Inflammatory macrophage treated with lipopolysaccharide for 4 hours (primary cell): ENCODE data around the gene FOXO3B.
A peak's percentile ranks its signal among the peaks of the same experiment; 100 is the strongest.
"Not testable (repeated sequence)": the region's sequence is repeated elsewhere in the genome, so short reads cannot be mapped to it uniquely, and the experiment has no call there.

Experiments used
- DNase-seq: peaks from one replicate; pipeline ENCODE4 v3.0.0-alpha.2; 2020

The FOXO3B gene

DNA sequence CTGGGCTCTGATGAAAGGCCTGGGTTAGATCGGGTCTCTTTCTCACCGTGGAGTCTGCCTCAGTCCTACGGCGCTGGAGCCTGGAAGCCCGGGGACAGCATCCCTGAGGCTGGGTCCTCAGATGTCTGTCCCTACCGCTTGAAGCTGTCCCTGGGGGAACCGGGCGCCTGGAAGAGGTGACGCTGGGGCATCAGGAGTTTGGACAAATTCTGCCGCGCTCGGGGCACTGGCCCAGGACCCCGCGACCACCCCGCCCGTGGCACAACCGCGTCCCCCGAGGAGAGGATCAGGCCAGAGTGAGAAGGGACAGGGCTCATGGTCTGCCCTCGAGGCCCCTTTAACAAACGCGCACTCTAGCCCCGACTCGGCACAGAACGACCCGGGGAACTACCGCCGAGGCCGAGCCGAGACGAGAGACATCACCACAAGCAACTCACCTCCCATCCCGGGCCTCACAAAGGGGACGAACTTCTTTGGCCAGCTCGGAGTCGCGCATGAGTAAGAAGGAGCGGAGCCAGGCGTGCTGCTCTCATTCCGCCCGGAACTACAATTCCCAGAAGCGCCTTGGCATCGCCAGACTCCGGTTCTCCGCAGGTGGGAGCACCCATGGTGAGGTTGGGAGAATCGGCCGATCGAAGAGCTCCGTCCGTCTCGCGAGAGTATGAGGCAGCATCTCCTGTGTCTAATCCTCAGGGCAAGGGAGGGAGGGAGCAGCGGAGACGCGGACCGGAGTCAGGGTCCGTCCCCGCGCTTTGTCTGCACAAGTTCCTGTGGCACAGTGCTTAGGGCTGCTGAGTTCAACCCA lies at the start of gene FOXO3B:
FOXO3B (minus strand) TSS at position 548 of the 805 bp plus-strand sequence. CDS start 663 bp downstream, outside the sequence.
- peak; percentile 65 for DNase-seq

DNA sequence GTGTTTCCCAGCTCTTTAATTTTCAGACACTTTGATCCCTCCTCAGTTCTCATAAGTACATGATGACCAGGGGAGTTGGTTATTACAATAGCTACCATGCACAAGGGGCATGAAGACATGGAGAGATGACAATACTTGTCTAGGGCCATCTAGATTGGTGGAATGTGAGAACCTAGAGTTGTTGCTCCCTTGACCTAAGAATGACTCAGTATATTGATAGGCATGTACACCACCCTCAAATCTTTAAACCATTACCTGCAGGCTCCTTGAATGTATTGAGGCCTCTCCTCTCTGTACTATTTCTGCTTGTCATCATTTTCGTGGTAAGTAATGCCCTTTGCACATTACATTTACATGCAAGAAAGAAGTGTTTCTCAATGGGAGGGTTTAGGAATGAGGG lies 41.4 kb upstream of the FOXO3B start:
- DNase-seq = not testable (repeated sequence)

DNA sequence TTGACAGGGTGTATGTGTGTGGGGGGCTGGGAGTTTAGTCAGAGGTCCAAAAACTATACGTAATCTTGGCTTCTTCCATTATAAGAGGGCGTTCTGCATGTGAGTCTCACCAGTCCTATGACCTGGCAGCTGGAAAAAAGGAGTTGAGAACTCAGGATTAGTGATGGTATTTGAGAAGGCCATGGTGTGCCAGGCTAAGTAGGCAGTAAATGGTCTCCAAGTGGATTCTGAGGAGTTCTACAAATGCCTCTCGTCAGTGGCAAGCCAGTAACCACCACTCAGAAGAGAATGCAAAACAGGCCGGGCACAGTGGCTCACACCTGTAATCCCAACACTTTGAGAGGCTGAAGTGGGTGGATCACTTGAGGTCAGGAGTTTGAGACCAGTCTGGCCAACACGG lies 40.5 kb upstream of the FOXO3B start:
- DNase-seq = not testable (repeated sequence)

DNA sequence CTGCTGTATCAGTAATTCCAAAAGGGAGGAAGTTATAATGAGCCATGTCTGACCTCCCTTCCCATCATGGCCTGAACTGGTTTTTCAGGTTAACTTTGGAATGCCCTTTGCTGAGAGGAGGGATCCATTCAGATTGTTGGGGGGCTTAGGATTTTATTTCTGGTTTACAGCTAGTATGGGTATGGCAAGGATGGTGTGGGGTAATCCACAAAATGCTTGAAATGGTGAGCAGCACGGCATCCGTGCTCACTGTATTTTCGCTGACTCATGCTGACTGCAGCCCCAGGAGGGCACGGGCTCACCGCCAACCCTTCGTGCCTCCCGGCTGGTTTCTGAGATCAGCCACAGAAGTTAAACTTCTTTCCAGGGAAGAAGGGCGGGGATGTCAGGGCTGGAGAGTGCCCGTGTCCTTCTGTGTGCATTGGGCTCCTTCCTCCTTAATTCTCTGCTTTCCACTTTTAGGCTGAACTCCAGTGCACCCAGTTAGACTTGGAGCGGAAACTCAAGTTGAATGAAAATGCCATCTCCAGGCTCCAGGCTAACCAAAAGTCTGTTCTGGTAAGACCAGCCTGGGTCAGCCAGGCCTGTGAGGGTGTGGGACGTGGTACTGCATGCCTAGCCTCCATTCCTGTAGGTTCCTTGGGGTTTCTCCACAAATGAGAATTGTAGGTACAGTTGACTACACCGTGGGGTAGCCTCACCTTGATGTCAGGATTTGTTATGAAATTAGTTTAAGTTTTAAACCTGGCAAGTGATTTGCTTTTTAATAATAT lies 39.8 kb upstream of the FOXO3B start:
- DNase-seq = not testable (repeated sequence)

DNA sequence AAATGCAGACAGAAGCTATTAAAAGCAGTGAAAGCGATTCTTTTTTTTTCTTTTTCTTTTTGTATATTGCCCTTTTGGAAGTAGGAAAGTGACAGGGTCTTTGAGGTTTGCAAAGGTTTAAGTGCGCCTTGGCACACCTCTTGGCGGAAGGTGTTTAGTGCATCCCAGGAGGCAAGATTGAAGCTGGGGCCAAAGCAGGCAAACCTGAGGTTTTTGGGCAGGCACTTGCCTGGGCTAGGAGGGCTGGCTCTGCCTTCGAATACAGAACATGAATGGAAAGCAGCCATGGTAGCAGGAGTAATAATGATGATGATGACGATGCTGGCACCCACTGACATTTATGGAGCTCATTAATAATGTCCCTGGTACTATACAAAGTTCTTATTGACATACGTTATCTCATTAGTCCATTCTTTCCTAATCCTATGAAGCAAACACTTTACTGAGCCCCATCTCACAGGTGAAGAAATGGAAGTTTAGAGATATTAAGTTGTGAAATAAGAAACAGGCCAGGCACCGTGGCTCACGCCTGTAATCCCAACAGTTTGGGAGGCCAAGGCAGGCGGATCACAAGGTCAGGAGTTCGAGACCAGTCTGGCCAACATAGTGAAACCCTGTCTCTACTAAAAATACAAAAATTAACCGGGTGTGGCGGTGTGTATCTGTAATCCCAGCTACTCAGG lies 37.5 kb upstream of the FOXO3B start:
- not testable (repeated sequence) for DNase-seq

DNA sequence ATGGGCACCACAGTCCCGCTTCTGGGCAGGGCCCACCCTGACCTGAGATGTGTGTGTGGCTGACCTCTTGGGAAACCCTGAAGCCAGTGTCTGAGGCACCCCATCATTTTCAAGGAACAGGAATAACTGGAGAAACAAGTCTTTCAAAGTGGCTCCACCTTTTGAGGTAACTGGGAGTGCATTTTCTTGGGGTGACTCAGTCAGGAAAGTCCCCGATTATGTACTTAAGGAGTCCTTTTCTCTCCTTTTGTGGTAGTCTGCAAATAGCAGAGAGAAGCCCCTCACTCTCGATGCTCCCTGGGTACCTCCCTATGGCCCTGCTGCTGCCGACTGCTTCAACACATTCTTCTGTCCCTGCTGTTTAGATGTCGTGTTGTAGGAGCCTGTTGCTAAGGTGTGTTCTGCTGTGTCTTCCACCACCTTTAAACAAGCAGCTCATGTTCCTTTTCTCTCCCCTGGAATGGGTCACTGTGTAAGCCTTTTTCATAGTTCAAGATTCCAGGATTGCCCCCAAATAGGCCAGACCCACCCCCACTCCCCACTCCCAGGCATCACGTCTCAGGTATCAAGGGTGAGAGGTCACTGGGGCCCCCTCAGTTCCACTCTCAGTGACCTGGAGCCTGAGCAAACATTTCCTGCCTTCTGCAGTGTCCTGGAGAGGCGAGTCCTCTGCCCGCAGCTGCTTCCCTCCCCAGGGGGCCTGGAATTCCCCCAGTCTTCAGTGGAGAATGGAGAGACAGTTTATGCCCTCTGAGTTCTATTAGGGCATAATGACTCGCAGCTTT lies 36.7 kb upstream of the FOXO3B start:
- DNase-seq = not testable (repeated sequence)

DNA sequence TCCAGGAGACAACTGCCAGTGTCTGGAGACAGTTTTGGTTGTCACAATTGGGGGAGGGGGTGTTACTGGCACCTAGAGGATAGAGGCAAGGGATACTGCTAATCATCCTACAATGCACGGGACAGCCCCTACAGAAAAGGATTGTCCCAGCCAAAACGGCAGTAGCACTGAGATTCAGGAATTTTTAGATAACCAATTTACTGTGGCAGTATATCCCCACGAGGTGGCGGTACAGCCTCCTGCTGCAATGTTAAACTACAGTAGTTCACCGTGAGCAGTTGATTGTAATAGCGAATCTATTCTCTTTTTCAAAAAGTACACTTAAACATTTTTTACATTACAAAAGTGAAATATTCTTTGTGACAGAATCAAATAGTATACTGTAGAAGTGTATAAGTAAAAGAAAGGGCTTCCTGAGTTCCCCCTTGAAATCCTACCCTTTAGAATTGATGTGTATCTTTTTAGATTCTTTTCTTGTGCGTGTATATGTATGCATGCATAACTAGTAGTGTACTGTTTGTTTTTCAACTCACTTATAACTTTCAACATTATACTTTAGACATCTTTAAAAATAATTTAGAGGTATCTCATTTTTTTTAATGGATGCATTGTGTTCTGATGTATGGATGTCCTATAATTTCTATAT lies 30.4 kb upstream of the FOXO3B start:
- DNase-seq = peak; percentile 47

DNA sequence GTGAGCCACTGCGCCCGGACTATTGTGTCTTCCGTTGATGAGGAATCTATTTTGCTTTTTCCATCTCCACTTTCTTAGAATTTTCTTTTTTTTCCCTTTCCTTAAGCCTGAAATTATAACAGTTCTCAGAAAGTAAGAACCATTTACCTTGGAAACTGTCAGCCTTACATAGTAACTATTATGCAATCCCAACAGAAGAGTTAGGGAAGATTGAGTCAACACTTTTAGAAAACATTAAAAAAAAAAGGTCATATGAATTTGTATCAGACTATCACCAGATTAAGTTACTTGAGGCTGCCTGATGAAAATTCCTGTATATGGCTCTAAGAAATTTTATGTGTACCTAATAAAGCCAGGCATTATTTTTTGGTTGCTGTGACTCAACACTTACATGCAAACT lies 26.1 kb upstream of the FOXO3B start:
- DNase-seq = peak; percentile 7

DNA sequence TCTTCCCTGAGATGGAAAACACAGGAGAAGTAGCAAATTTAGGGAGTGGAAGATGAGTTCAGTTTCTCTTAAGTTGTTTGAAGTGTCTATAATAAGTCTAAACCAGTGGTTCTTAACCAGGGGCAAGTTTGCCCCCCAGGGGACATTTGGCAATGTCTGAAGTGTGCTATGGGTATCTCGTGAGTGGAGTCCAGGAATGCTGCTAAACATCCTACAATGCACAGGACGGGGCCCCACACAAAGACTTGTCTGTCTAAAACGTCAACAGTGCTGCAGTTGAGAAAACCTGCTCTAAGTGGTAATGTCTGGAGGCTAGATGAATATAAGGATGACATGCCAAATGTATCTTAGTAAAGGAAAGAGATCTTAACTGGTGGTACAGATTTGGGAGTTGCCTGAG lies 23.8 kb upstream of the FOXO3B start:
- not testable (repeated sequence) for DNase-seq

DNA sequence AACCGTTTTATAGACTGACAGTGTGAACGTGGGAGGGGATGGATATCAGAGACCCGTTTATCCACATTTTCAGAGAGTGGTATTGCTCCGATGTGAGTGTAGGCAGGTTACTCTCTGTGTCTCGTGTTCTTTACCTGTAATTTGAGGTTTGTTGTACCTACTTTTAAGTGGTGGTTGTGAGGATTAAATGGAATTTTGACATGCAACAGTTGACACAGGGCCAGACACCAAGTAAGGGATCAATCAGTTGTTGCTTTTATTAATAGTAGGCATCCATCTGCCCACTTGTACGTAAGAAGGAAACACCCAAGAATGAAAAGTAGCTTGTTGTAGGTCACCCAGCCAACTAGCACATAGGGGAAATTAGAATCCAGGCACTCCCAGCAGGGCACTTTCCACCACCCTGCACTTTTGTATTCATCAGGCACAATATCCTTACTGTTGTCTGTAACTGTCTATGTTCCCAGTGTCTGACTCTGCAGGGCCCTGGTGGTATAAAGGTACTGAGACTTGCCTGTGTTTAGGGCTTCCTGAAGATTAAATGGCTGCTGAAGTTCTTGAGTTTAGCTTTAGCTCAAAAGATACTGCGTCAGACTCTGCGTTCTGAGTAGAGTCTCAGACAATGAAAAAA lies 16.5 kb upstream of the FOXO3B start:
- not testable (repeated sequence) for DNase-seq

DNA sequence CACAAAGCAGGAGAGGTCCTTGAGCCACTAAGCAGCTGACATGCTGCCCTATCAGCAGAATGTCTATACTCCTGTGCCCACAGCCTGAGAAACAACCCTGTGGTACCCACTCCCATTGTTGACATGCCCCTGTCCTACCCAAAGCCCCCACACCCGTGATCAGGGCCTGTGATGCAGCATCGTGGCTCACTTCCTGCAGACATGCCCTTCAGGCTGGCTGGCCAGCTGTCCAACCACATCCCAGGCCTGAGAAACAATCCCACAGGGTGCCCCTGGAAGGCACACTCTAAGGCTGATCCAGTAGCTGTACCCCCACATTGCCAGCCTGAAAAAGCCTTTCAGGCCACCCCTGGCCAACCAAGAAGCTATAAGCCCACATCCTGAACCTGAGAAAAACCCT lies 13.0 kb upstream of the FOXO3B start:
- not testable (repeated sequence) for DNase-seq

DNA sequence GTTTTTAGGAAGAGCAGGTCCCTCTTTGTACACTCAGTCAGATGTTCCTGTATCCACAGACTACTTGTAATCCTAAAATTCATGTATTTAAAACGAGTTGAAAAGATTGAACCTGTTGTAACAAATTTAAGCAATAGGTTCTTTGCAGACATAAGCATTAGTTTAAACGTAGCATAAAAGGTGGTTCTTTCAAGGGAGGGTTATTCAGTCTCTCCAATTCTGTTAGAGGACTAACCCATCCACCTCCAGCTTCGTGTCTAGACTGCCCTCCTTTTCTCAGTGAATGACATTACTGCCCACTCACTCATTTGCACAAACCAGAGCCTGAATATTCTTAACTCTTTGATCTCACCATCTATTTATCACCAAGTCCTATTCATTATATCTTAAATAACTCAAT lies 554 bp upstream of the FOXO3B start:
- not testable (repeated sequence) for DNase-seq

DNA sequence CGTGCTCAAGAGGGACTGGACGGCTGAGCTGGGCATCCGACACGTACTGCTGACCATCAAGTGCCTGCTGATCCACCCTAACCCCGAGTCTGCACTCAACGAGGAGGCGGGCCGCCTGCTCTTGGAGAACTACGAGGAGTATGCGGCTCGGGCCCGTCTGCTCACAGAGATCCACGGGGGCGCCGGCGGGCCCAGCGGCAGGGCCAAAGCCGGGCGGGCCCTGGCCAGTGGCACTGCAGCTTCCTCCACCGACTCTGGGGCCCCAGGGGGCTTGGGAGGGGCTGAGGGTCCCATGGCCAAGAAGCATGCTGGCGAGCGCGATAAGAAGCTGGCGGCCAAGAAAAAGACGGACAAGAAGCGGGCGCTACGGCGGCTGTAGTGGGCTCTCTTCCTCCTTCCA lies 4.7 kb downstream of the FOXO3B start:
- DNase-seq = not testable (repeated sequence)

DNA sequence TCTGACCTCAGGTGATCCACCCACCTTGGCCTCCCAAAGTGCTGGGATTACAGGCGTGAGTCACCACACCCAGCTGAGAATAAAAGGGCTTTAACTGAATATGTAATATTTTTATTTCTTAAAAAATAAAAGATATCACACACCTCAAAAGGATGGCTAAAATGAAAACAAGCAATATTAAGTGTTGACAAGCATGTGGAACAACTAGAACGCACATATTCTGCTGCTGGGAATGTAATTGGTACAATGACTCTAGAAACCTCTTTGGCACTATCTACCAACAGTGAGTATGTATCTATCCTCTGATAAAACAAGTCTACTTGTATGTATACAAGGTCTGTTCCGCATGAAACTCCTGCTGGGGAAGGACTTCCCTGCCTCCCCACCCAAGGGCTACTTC lies 5.2 kb downstream of the FOXO3B start:
- DNase-seq = not testable (repeated sequence)

DNA sequence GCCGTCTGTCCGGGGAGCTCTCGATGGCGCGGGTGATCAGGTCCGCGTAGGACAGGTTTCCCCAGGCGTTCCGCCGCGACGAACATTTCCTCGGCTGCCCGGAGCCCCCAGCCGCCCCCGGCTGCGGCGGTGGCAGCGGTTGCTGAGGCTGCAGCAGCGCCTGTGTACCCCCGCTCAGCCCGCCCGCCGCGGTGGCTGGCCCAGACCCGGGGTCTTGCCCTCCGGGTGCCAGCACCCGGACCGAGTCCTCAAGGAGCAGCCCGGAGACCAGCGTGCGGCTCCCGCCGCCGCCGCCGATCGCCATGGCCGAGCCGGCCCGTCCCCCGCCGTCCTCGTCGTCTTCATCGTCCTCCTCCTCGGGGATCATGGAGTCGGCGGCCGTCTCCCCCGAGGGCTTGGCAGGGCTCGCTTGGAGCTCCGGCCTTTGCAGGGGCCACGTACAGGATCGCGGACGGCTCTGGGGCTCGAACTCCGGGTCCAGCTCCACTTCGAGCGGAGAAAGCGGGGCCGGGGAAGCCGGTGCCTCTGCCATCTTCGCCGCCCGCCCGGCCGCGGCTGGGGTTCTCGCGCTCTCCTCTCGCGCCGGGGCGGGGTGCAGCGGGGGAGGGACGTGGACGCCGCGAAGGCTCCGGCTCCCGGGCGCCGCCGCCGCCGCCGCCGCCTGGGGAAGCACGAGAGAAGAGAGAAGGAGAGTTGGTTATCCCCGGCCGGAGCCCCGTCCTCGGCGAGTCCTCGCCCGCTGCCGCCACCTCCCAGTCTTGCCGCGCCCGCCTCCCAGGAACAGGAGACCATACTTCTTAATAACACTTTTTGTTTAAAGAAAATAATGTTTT lies 9.5 kb downstream of the FOXO3B start:
- not testable (repeated sequence) for DNase-seq

DNA sequence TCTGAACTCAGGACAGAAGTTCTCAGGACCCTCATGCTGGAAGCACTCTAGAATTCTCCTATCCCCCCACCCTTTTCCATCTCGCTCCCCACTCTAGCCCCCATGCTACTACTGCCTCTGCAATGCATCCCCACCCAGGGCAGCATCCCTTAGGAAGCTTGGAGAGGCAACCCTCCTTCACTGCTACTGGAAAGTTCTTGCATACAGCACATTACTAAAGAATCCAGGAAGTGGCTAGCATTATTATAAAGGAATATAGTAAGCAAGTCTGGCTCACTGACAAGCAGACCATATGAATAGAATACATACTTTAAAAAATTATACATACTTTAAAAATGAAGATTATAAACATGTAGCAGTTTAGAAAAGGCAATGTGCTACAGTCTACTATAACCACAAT lies 13.5 kb downstream of the FOXO3B start:
- not testable (repeated sequence) for DNase-seq

DNA sequence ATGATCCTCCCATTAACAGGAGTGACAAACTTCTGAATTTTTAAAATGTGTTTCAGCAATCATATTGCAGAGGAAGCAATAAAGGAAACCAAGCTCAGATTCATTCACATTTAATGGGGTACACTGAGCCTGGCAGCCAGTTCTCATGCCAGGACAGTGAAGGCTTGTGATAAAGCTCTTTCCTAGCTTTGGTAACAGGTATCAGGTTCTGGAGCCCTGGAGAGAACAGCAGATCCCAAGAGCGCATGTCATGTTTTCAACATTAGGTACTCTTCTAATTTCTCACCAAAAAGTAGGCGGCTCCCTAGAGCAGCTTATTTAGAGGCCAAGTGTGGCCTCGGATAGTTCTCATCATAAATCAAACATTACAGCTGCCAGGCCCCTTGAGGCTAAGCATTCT lies 14.6 kb downstream of the FOXO3B start:
- DNase-seq = not testable (repeated sequence)

DNA sequence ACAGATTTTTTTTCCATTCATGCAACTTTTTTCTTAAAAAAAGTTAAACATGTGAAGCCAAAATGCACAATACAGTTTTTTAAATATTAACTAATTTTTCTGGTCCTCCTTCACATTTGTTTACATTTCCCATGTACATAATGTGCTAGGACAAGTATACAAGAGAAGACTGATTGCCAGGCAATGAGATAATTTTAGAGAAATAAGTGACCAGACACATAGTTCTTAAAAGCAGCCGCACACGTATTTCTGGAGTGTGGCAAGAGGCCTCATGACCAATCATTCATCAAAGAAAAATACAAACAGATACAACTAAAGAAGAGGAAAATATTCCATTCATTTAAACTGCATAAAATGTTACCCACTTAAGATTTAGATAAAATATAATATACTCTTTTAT lies 15.8 kb downstream of the FOXO3B start:
- not testable (repeated sequence) for DNase-seq

DNA sequence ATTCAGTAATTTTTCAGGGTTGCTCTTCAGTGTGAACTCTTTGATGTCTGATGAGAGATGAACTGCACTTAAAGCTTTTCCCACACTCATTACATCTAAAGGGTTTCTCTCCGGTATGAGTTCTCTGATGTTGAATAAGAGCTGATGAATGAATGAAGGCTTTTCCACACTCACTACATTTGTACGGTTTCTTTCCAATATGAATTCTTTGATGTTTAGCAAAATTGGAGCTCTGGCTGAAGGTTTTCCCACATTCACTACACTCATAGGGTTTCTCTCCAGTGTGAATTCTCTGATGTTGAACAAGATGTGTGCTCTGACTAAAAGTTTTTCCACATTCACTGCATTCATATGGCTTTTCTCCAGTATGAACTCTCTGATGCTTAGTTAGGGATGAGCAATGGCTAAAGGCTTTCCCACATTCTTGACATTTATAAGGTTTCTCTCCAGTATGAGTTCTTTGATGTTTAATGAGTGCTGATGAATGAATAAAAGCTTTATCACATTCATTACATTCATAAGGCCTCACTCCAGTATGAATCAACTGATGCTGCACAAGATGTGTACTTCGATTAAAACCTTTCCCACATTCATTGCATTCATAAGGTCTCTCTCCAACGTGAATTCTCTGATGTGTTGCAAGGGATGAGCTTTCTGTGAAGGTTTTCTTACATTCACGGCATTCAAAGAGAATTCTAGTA lies 20.0 kb downstream of the FOXO3B start:
- DNase-seq = not testable (repeated sequence)

DNA sequence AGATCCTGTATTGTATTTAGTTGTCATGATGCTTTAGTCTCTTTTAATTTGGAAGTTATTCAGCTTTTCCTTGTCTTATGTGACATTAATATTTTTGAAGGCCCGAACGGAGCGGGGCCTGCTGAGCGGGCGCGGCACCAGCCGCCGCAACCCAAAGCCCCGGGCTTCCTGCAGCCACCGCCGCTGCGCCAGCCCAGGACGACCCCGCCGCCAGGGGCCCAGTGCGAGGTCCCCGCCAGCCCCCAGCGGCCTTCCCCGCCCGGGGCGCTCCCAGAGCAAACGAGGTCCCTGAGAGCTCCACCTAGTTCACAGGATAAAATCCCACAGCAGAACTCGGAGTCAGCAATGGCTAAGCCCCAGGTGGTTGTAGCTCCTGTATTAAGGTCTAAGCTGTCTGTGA lies 32.0 kb downstream of the FOXO3B start:
- DNase-seq = not testable (repeated sequence)
